GM19395 (cell line): Measurements from ENCODE around the gene ASCC2.
"Not testable (repeated sequence)": the region's sequence is repeated elsewhere in the genome, so short reads cannot be mapped to it uniquely, and the experiment has no call there.

ENCODE experiments used
- ATAC-seq: cut with Tn5 transposase; IDR thresholded peaks from one replicate; pipeline ENCODE4 v1.9.1; 2021; ENCODE audit warnings: mild to moderate bottlenecking, moderate library complexity; ENCODE audit not compliant: unreplicated experiment

Gene ASCC2

DNA sequence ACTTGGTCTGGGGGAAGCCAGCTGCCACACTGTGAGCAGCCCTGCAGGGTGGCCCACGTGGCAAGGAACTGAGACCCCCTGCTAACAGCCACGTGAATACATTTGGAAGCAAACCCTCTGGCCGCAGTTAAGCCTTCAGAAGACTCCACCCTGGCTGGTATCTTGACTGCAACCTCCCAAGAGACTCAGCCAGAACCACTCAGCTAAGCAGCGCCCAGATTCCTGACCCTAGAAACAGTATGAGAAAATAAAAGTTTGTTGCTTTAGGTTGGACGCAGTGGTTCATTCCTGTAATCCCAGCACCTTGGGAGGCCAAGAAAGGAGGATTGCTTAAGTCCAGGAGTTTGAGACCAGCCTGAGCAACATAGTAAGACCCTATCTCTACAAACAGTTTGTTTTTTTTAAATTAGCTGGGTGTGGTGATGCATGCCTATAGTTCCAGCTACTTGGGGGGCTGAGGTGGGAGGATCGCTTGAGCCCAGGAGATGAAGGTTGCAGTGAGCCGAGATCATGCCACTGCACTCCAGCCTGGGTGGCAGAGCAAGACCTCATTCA lies 79.9 kb downstream of the ASCC2 start:
- ATAC-seq = no peak

DNA sequence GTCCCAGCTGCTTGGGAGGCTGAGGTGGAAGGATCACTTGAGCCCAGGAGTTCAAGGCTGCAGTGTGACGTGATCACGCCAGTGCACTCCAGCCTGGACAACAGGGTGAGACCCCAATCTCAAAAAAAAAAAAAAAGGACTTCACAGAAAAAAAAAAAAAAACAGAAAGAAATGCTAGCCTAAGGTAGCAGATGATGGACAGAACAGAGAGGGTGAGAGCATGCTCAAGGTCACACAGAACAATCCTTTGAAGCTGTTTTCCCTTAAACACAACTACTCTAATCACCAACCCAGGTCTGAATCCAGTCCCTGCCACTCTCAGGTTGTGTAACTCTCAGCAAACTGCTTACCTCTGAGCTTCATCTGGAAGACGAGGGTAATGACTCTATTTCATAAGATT lies 81.0 kb downstream of the ASCC2 start:
- ATAC-seq = no peak

GRCh38 chr22:29756341-29756740 lies 81.7 kb downstream of the ASCC2 start:
- ATAC-seq = no peak

- no peak for ATAC-seq
Measured at GRCh38 chr22:29755889-29756288, 82.2 kb downstream of the ASCC2 start.

- ATAC-seq = not testable (repeated sequence)
Measured at GRCh38 chr22:29754658-29755395, 83.2 kb downstream of the ASCC2 start.

- no peak for ATAC-seq
Measured at GRCh38 chr22:29753808-29754657, 84.0 kb downstream of the ASCC2 start.

DNA sequence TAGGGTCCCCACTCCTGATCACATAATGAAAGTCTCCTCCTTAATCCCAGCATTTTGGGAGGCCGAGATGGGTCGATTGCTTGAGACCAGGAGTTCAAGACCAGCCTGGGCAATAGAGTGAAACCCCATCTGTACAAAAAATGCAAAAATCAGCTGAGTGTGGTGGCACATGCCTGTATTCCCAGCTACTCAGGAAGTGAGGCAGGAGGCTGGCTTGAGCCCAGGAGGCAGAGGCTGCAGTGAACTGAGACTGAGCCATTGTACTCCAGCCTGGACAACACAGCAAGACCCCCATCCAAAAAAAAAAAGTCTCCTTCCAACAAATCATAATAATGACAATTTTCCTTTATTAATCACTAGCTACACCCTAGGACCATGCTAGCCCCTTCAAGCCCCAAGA lies 86.4 kb downstream of the ASCC2 start:
- no peak for ATAC-seq

- no peak for ATAC-seq
Measured at GRCh38 chr22:29750559-29751538, 87.2 kb downstream of the ASCC2 start.

DNA sequence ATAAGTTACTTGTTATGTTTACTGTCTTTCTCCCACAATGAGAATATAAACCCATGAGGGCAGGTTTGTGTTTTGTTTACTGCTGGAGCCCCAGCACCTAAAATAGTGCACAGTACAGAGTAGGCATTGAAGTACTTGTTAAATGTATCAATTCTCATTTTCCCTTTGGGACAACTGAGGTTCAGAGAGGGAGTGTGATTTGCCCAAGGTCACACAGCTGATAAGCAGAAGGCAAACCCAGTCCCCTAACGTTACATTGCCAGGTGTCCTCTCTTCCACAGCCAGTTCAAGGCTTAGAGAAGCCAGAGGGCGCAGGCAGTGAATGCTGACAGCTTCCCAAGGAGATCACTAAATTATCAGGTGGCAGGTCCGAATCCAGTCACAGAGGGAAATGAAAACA lies 88.0 kb downstream of the ASCC2 start:
- no peak for ATAC-seq

DNA sequence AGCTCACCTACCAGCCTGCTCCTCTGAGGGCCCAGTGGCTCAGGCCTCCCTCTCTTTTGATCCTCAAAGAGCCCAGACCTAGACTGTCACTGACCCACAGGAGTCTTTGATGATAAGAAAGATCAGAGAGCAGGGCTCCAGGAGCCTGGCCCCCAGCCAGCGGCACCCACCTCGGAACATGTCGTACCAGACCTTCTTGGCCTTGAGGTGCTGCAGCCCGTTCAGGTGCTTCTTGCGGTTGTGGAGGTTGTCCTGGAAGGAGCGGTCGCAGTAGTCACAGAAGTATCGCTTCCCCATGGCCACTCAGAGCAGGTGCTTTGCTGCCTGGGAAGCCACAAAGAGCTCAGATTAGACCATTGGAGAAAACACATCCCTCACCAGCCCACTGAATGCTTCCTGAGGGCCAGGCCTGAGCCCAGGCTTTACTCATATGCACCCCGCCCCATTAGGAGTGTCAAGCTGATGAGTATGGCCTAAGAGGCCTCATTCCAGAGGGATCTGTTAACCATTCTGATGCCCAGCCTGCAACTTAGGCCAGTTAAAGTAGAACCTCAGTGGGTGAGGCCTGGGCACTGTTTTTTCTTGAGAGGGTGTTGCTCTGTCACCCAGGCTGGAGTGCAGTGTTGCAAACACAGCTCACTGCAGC lies 89.7 kb downstream of the ASCC2 start:
- ATAC-seq = no peak

DNA sequence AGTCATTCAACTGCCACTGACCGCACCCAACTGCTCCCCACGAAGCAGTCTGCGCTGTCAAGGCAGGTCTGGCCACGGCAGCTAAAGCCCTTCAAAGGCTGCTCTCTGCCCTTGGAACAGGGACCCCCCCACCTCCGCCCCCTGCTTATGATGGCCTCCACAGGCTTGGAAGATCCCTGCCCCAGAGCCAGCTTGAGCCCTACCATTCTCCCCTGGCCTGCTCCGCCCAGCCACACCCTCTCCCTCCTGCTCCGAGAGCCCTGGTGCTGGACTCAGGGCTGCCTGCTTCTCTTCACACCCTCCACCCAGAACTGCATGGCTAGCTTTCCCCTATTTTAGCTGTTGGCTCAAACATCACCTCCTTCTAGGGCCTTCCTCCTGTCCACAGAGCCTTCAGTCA lies 90.2 kb downstream of the ASCC2 start:
- ATAC-seq = no peak

- no peak for ATAC-seq
Measured at GRCh38 chr22:29744902-29745301, 93.2 kb downstream of the ASCC2 start.

DNA sequence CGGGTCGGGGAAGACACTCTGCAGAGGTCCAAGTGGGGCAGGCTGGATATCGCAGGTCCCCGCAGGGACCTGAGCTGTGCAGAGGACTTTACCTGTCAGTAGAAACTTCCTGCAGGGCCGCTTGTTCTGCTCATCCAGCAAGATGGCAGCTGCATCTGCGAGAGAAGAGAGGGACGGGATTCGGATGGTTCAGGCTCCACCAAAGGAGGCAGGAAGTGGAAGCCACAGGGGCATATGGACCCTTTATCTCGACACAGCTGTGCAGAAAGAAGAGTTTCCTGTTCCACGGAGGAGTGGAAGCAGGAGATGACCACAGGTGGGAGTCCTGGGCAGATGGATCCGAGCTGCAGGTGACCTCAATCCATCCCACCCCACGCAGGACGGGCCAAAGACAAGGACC lies 95.7 kb downstream of the ASCC2 start:
- ATAC-seq = no peak

- no peak for ATAC-seq
Measured at GRCh38 chr22:29741926-29742325, 96.1 kb downstream of the ASCC2 start.

DNA sequence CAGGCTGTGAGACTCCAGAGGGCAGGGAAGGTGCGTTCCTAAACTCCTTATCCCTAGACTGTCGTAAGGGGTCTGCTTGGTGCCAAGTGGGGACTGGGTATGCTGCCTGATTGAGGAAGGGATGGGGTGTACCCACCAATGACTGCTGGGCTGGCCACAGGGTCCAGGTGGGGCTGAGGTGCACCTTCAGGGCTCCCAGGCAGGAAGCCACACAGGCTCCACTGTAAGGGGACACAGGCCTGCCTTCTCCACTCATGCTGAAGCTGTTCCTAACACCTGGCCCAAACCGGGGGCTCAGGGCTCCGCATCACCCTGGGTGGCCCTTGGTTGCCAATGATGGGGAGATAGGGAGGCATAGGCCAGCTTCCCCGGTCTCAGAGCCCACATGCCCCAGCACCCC lies 97.9 kb downstream of the ASCC2 start:
- ATAC-seq = no peak

GRCh38 chr22:29739346-29739875 lies 98.7 kb downstream of the ASCC2 start:
- ATAC-seq = no peak
